Dedifferentiated amniotic fluid mesenchymal stem cell (primary cell): Measurements from ENCODE around the gene ALMS1.
"Not testable (repeated sequence)": the region's sequence is repeated elsewhere in the genome, so short reads cannot be mapped to it uniquely, and the experiment has no call there.

Experiments
- DNase-seq: peaks from one replicate; pipeline ENCODE4 v3.0.0-alpha.2; 2016; ENCODE audit errors: extremely low spot score

ALMS1 gene

DNA sequence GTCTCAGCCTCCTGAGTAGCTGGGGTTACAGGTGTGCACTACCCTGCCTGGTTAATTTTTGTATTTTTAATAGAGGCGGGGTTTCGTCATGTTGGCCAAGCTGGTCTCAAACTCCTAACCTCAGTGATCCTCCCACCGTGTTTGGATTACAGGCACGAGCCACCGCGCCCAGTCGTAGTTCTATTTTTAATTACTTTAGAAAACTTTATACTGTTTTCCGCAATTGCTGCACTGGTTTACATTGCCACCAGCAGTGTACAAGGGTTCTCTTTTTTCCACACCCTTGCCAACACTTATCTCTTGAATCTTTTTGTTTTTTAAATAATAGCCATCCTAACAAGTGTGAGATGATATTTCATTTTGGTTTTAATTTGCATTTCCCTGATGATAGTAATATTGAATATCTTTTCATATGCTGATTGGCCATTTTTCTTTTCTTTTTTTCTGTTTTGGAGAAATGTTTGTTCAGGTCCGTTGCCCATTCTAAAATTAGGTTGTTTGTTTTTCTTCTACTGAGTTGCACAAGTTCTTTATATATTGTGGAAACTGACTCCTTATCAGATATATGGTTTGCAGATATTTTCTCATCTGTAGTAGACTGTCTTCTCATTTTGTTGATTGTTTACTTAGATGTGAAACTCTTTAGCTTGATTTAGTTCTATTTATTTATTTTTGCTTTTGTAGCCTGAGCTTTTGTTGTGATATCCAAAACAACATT, 16.9 kb downstream of the ALMS1 start:
- DNase-seq: no peak

DNA sequence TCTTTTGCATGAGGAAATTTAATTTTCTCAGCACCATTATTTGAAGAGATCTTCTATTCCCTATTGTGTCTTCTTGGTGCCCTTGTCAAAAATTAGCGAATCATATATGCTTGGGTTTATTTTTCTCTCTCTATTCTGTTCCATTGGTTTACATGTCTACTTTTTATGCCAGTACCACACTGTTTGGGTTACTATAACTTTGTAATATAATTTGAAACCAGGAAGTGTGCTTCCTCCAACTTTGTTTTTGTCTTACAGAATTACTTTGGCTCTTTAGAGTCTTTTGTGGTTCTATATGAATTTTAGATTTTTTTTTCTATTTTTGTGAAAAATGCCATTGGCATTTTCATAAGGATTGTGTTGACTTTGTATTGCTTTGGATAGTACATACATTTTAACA, 17.6 kb downstream of the ALMS1 start:
- DNase-seq: no peak

DNA sequence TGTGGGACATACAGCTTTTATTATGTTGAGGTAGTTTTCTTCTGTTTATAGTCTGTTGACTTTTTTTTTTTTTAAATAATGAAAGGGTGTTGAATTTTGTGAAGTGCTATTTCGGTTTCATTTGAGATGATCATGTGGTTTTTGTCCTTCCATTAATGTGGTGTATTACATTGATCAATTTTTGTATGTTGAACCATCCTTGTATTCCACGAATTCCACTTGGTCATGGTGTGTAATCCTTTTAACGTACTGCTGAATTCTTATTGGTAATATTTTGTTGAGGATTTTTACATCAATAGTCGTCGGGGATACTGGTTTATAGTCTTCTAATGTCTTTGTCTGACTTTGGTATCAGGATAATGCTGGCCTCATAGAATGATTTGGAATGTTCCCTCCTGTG, 18.8 kb downstream of the ALMS1 start:
- no peak for DNase-seq

DNA sequence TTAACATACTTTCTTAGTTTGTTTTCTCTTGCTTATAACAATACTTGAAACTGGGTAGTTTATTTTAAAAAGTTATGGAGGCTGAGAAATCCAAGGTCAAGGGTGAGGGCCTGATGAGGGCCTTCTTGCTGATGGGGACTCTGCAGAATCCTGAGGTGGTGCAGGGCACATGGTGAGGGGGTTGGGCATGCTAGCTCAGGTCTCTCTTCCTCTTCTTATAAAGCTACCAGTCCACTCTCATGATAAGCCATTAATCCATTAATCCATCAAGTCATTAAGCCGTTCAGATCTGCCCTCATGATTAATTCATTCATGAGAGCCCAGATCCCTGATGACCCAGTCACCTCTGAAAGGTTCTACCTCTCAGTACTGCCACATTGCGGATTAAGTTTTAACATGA, 21.4 kb downstream of the ALMS1 start:
- DNase-seq: no peak

DNA sequence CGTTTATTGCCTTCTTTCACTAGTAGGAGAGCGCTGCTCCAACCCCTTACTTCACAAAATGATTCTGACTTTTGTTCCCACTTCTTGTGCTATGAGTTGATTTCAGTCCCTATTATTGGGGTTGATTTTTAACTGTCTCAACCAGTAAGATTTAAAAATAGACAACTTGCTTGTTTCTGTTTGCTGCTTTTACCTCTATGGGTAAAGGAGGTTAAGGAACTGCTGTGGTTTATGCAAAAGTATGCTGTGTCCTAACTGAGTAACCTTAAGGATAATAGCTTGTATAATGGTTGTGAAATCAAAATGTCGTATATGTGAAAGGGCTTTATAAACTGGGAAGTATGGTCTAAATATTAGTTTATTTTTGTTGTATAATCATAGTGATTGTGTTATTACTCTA, 22.6 kb downstream of the ALMS1 start:
- DNase-seq: no peak

DNA sequence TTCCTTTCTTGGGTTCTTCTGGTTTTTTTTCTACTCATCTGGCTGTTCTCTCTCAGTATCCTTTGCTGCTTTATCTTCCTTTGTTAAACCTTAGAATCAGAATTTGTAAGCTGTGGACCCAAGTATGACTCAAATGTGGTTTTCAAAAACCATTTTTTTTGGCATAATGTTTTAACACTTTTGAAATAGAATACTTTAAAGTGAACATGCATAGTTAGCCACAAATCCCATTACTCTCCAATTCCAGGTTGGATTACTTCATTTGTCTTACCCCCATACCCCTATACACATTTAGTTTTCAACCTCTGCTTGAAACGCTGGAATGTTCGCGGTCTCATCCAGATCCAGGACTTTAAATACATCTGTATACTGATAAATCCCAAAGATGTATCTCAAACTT, 29.1 kb downstream of the ALMS1 start:
- no peak for DNase-seq

DNA sequence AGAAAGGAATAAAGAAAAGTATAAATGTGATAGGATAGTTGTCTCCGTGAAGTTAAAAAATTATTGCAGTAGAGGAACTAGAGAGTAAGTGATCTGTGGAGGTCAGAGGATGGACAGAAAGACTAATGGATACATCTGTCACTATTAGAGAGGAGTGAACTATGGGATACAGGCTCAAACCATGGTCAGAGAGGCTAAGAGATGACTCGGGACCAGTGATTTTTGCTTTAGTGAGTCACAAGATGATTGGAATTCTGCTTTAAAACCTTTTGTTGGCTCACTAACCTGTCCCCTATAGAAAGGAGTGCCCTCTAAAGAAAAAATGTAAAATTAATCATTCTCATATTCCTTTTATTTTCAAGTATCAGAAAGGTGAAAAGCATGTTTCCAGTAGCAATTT, 30.3 kb downstream of the ALMS1 start:
- DNase-seq: no peak

DNA sequence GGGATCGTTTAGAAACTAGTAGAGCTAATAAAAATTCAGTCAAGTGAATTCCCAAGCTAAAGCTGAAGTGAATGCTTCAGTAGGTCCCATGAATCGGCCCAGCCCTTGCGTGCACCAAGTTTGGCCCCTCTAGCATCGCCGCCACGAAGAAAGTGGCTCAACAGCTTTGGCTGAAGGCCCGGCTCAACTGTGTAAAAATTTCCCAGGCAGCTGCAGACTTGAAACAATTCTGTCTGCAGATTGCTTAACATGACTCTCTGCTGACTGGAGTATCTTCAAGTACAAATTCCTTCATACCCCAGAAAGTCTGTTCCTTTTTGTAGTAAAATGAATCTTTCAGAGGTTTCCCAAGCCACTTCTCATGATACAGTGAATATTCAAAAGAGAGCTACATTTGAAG, 32.7 kb downstream of the ALMS1 start:
- no peak for DNase-seq

DNA sequence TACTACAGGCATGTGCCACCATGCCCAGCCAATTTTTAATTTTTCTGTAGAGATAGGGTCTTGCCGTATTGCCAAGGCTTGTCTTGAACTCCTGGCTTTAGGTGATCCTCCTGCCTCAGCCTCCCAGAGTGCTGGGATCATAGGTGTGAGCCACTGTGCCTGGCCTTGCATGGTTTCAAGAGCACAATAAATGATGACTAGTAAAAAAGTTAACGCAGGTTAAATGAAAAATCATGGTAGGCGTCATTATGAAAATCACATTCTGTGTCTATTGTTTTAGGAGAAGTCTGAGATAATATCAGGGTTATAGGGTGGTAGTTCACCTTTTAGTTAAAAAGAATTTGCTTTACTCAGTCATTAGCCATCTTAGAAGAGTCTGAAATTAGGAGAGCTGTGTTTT, 38.3 kb downstream of the ALMS1 start:
- DNase-seq: no peak

DNA sequence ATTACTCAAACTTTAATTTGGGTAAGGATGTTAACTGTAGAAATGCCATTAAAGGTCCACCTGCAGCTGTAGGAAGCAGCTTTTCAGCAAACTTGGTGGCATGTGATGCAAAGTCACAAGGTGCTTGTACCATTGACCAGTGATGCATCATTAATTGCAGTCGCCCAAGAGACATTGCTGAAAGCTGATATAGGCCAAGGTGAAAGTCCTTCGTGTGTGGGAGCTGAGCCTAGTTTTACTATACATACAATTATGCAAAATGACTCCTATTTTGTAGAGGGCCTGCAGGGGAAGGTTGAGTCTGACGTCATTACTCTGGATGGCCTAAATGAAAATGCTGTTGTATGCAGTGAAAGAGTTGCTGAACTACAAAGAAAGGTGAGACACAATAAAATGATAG, 40.5 kb downstream of the ALMS1 start:
- no peak for DNase-seq

DNA sequence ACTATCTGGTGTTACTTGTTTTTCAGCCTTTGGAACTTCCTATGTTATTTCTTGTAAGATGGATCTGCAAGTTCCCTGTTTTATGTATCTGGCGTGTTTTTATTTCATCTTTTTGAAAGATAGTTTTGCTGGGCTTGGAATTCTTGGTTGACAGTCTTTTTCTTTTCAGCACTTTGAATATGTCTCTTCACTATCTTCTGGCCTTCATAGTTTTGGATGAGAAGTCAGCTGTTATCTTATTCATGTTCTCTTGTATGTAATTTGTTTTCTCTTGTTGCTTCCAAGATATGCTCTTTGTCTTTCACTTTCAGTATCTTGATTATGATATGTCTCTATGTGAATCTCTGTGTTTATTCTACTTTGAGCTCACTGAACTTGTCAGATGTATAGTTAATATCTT, 50.4 kb downstream of the ALMS1 start:
- DNase-seq: no peak

DNA sequence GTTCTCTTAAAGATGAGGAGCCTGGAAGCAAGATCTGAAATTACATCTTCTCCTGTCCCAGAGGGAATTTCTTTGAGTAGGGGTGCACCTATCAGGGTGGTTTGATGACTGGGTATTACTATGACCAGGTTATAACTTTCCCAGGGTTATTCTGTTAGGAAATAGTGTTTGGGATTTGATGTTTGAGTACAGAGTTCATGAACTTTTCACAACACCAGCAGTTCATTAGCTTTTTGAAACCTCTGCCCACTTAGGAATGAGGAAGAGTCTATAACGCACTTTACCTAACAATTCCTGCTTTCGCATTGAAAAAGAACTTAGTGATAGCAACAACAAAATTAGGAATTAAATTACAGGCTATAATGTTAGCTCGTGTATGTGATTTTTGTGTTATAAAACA, 58.6 kb downstream of the ALMS1 start:
- DNase-seq: no peak

DNA sequence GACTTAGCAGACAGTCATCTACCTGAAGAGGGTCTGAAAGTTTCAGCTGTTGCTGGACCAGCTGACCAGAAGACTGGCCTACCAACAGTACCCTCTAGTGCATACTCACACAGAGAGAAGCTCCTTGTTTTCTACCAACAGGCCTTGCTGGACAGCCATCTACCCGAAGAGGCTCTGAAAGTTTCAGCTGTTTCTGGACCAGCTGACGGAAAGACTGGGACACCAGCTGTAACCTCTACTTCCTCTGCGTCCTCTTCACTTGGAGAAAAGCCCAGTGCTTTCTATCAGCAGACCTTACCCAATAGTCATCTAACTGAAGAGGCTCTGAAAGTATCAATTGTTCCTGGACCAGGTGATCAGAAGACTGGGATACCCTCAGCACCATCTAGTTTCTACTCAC, 63.2 kb downstream of the ALMS1 start:
- no peak for DNase-seq

DNA sequence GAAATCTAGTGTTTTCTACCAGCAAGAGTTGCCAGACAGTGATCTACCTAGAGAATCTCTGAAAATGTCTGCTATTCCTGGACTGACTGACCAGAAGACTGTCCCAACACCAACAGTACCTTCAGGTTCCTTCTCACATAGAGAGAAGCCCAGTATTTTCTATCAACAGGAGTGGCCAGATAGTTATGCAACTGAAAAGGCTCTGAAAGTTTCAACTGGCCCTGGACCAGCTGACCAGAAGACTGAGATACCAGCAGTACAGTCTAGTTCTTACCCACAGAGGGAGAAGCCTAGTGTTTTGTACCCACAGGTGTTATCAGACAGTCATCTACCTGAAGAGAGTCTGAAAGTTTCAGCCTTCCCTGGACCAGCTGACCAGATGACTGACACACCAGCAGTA, 63.8 kb downstream of the ALMS1 start:
- no peak for DNase-seq

DNA sequence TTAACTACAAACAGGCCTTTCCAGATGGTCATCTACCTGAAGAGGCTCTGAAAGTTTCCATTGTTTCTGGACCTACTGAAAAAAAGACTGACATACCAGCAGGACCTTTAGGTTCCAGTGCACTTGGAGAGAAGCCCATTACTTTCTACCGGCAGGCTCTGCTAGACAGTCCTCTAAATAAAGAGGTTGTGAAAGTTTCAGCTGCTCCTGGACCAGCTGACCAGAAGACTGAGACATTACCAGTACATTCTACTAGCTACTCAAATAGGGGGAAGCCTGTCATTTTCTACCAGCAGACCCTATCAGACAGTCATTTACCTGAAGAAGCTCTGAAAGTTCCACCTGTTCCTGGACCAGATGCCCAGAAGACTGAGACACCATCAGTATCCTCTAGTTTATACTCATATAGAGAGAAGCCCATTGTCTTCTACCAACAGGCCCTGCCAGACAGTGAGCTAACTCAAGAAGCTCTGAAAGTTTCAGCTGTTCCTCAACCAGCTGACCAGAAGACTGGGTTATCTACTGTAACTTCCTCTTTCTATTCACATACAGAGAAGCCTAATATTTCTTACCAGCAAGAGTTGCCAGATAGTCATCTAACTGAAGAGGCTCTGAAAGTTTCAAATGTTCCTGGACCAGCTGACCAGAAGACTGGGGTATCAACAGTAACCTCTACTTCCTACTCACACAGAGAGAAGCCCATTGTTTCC, 65.8 kb downstream of the ALMS1 start:
- DNase-seq: no peak

DNA sequence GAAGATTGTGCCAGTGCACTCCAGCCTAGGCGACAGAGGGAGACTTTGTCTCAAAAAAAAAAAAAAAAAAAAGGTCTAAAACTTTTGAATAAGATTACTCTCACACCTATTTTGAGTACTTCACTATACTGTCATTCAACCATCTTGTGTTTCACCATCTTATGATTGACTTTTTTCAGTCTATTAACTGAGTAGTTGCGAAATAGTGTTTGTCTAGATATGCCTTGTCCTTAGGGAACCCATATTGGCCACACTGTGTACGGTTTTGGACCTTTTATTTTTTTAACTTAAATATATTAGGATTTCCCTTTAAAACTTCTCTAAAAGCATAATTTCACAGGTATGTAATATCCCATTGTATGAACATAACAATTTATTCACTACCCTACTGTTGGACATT, 72.3 kb downstream of the ALMS1 start:
- DNase-seq: no peak

DNA sequence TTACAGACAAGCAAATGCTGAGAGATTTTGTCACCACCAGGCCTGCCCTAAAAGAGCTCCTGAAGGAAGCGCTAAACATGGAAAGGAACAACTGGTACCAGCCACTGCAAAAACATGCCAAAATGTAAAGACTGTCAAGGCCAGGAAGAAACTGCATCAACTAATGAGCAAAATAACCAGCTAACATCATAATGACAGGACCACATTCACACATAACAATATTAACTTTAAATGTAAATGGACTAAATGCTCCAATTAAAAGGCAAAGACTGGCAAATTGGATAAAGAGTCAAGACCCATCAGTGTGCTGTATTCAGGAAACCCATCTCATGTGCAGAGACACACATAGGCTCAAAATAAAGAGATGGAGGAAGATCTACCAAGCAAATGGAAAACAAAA, 76.8 kb downstream of the ALMS1 start:
- not testable (repeated sequence) for DNase-seq

DNA sequence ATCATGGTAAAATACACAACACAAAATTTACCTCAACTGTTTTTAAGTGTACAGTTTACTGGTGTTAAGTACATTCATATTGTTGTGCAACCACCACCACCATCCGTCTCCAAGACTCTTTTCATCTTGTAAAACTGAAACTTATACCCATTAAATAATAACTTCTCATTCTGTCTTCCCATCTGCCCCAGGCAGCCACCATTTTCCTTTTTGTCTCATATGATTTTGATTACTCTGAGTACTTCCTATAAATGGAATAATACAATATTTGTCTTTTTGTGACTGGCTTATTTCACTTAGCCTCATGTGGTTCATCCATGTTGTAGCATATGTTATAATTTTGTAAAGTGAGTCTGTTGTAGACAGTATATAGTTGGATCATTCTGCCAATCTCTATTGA, 82.7 kb downstream of the ALMS1 start:
- DNase-seq: no peak

DNA sequence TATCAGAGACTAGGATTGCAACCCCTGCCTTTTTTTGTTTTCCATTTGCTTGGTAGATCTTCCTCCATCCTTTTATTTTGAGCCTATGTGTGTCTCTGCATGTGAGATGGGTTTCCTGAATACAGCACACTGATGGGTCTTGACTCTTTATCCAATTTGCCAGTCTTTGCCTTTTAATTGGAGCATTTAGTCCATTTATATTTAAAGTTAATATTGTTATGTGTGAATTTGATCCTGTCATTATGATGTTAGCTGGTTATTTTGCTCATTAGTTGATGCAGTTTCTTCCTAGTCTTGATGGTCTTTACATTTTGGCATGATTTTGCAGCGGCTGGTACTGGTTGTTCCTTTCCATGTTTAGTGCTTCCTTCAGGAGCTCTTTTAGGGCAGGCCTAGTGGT, 98.2 kb downstream of the ALMS1 start:
- DNase-seq: not testable (repeated sequence)

DNA sequence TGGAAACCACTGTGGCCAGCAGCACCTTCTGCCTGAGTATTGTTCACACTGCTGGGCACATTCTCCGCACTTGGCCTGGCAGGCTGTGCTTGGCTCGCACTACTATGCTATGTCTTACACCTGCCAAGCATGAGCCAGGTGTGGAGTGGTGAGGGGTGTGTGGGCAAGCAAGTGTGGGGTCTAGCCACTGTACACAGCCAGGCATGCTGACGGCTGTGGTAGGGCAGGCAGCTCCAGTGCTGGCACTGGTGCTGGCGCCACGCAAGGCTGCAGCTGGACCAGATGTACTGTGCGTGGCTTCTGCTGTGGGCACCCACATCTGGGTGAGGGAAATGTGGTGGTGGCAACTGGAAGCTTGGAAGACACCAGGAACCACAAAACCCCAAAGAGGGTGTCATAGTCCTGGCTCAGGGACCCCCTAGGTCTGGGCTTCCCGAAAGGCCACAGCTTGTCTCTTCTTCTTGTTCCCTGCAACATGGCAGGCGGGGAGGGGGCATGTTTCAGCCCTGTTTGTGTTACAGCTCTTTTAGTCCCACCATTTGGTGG, 101.5 kb downstream of the ALMS1 start:
- DNase-seq: no peak

DNA sequence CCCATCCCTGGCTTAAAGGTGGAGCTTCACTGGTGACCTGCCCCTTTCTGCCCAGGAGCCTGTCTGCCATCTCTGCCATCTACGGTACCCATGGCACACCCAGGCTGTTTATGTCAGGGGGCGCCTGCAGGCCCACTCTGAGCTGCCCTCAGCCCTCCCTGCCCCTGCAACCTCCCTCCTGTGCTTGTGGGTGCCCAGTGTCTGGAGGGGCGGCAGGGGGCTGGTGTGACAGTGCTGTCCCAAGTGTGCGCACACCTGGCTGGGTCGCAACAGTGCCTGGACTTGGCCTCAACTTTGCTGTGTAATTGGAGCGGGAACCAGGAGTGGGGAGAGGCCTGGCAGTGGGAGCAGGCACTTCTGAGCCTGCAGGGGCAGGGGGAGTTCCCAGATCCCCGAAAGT, 102.4 kb downstream of the ALMS1 start:
- no peak for DNase-seq

DNA sequence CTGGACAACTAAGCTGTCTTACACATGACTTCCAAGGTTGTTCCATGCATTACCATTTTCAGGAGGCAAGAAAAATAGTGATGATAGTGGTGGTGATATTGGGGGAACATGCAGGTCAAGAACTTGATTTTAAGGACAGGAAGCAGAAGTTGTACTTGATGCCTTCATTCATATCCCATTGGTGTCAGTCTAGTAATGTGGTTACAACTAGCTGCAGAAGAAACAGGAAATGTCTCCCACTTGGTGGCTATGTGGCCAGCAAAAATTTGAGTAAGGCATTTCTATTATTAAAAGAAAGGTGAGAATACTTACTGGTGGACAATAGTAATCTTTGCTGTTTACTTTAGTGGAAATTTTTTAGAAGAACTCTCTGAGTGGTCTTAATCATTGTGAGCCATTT, 103.4 kb downstream of the ALMS1 start:
- DNase-seq: no peak

DNA sequence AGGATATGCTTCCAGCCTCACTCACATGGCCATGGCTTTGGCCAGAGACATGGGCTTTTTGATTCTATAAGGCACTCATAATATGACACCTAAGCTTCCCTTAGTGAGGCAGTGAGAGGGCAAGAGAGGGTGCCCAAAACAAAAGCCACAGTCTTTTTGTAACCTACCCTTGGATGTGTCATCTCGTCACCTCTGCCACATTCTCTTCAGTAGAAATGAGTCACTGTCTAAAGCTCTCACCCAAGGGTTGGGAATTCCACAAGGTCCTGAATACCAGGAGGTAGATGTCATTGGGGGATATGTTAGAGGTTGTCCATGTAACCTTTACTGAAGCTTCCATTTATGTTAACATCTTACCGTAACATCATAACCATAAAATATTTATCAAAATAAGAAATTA, 108.4 kb downstream of the ALMS1 start:
- DNase-seq: no peak
